SK-N-SH treated with all-trans-retinoic acid at 6 μM for 48 hours (cell line): ENCODE measurements around the gene KCNMA1.

Source experiments
- ATAC-seq: fragments of 200-7000 bp; cut with Tn5 transposase; 3 replicates; pipeline ENCODE4 v1.9.1; 2020; ENCODE audit warnings: mild to moderate bottlenecking, moderate library complexity
- ARNTL ChIP-seq: fragments of 450-650 bp; formaldehyde crosslinking; IDR thresholded peaks from 2 replicates; pipeline ENCODE4 v1.5.0; 2020; ENCODE audit warnings: low read depth, mild to moderate bottlenecking, moderate library complexity, borderline replicate concordance
- BACH2 ChIP-seq: fragments of 250-450 bp; sonication (Bioruptor Pico); IDR thresholded peaks from 2 replicates; pipeline ENCODE4 v1.9.0; 2021; ENCODE audit warnings: mild to moderate bottlenecking, borderline replicate concordance
- CREB5 ChIP-seq: fragments of 250-450 bp; sonication (Bioruptor Pico); IDR thresholded peaks from 2 replicates; pipeline ENCODE4 v1.5.1; 2020; ENCODE audit warnings: low read depth, mild to moderate bottlenecking, moderate library complexity
- CSDC2 ChIP-seq: fragments of 250-450 bp; sonication (Bioruptor Pico); IDR thresholded peaks from 2 replicates; pipeline ENCODE4 v1.5.0; 2020; ENCODE audit warnings: mild to moderate bottlenecking, moderate library complexity
- ESRRG ChIP-seq: fragments of 250-450 bp; sonication (Bioruptor Pico); IDR thresholded peaks from 2 replicates; pipeline ENCODE4 v1.6.1; 2021; ENCODE audit warnings: mild to moderate bottlenecking
- GLIS3 ChIP-seq: fragments of 250-450 bp; sonication (Bioruptor Pico); IDR thresholded peaks from 2 replicates; pipeline ENCODE4 v1.5.0; 2020; ENCODE audit warnings: mild to moderate bottlenecking, moderate library complexity
- ISL1 ChIP-seq: fragments of 250-450 bp; sonication (Bioruptor Pico); IDR thresholded peaks from 2 replicates; pipeline ENCODE4 v2.1.2; 2022; ENCODE audit warnings: mild to moderate bottlenecking, moderate library complexity
- OSR1 ChIP-seq: fragments of 250-450 bp; sonication (Bioruptor Pico); IDR thresholded peaks from 2 replicates; pipeline ENCODE4 v1.8.0; 2022; ENCODE audit warnings: moderate library complexity, mild to moderate bottlenecking, inconsistent platforms
- PATZ1 ChIP-seq: fragments of 250-450 bp; sonication (Bioruptor Pico); IDR thresholded peaks from 2 replicates; pipeline ENCODE4 v1.8.0; 2020; ENCODE audit warnings: mild to moderate bottlenecking, moderate library complexity, borderline replicate concordance
- PPARA ChIP-seq: fragments of 250-450 bp; sonication (Bioruptor Pico); IDR thresholded peaks from 2 replicates; pipeline ENCODE4 v1.5.0; 2020; ENCODE audit warnings: mild to moderate bottlenecking, borderline replicate concordance
- SNAI2 ChIP-seq: fragments of 250-450 bp; sonication (Bioruptor Pico); IDR thresholded peaks from 2 replicates; pipeline ENCODE4 v1.5.0; 2020; ENCODE audit warnings: mild to moderate bottlenecking, moderate library complexity
- TCF4 ChIP-seq: fragments of 250-450 bp; sonication (Bioruptor Pico); IDR thresholded peaks from 2 replicates; pipeline ENCODE4 v1.8.0; 2021; ENCODE audit warnings: mild to moderate bottlenecking, moderate library complexity, borderline replicate concordance
- TOX ChIP-seq: fragments of 250-450 bp; sonication (Bioruptor Pico); IDR thresholded peaks from 2 replicates; pipeline ENCODE4 v1.8.0; 2021; ENCODE audit warnings: mild to moderate bottlenecking, moderate library complexity, borderline replicate concordance
- ZC3H10 ChIP-seq: fragments of 250-450 bp; sonication (Bioruptor Pico); IDR thresholded peaks from 2 replicates; pipeline ENCODE4 v1.5.1; 2021; ENCODE audit warnings: mild to moderate bottlenecking, moderate library complexity
- ZFP3 ChIP-seq: fragments of 250-450 bp; sonication (Bioruptor Pico); IDR thresholded peaks from 2 replicates; pipeline ENCODE4 v1.5.0; 2020; ENCODE audit warnings: mild to moderate bottlenecking, moderate library complexity
- ZFP30 ChIP-seq: fragments of 450-650 bp; formaldehyde crosslinking; IDR thresholded peaks from 2 replicates; pipeline ENCODE4 v1.5.0; 2022; ENCODE audit warnings: mild to moderate bottlenecking, moderate library complexity
- ZNF565 ChIP-seq: fragments of 450-650 bp; formaldehyde crosslinking; conservative IDR thresholded peaks from 2 replicates; pipeline ENCODE4 v1.5.0; 2020; ENCODE audit warnings: low read depth, mild to moderate bottlenecking, moderate library complexity
- ZNF70 ChIP-seq: fragments of 450-650 bp; formaldehyde crosslinking; IDR thresholded peaks from 2 replicates; pipeline ENCODE4 v1.5.0; 2020; ENCODE audit warnings: mild to moderate bottlenecking, moderate library complexity
- ZNF8 ChIP-seq: fragments of 450-650 bp; formaldehyde crosslinking; IDR thresholded peaks from 2 replicates; pipeline ENCODE4 v1.5.0; 2020; ENCODE audit warnings: mild to moderate bottlenecking, moderate library complexity
- TF ChIP-seq, protein P1 (sequence below): fragments of 250-450 bp; sonication (Bioruptor Pico); IDR thresholded peaks from 2 replicates; pipeline ENCODE4 v1.5.1; 2021; ENCODE audit warnings: mild to moderate bottlenecking, moderate library complexity
- TF ChIP-seq, protein P2 (sequence below): fragments of 250-450 bp; sonication (Bioruptor Pico); IDR thresholded peaks from 2 replicates; pipeline ENCODE4 v1.5.0; 2020; ENCODE audit warnings: mild to moderate bottlenecking, moderate library complexity
- TF ChIP-seq, protein P3 (sequence below): fragments of 250-450 bp; sonication (Bioruptor Pico); IDR thresholded peaks from 2 replicates; pipeline ENCODE4 v1.8.0; 2021; ENCODE audit warnings: low read depth, mild to moderate bottlenecking, moderate library complexity, borderline replicate concordance

KCNMA1 gene

DNA sequence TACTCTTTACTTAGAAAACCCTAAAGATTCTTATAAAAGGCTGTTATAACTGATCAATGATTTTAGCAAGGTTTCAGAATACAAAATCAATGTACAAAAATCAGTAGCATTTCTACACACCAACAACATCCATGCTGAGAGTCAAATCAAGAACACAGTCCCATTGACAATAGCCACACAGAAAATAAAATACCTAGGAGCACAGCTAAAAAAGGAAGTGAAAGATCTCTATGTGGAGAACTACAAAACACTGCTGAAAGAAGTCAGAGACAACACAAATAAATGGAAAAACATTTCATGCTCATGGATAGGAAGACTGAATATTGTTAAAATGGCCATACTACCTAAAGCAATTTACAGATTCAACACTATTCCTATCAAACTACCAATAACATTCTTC lies 427.0 kb downstream of the KCNMA1 start:
- ATAC-seq = no peak
- TF ChIP-seq TCF4 (CRISPR knock-in tag) (no peak), ZNF8 (CRISPR knock-in tag) (no peak), ZNF565 (no peak), SNAI2 (no peak), OSR1 (CRISPR knock-in tag) (no peak), CSDC2 (CRISPR knock-in tag) (no peak), ZFP3 (CRISPR knock-in tag) (no peak), TOX (CRISPR knock-in tag) (no peak), PATZ1 (CRISPR knock-in tag) (no peak), PPARA (CRISPR knock-in tag) (no peak), ZNF70 (no peak), GLIS3 (CRISPR knock-in tag) (no peak), ISL1 (no peak), ARNTL (no peak), CREB5 (CRISPR knock-in tag) (no peak)
- TF ChIP-seq, protein P1, sequence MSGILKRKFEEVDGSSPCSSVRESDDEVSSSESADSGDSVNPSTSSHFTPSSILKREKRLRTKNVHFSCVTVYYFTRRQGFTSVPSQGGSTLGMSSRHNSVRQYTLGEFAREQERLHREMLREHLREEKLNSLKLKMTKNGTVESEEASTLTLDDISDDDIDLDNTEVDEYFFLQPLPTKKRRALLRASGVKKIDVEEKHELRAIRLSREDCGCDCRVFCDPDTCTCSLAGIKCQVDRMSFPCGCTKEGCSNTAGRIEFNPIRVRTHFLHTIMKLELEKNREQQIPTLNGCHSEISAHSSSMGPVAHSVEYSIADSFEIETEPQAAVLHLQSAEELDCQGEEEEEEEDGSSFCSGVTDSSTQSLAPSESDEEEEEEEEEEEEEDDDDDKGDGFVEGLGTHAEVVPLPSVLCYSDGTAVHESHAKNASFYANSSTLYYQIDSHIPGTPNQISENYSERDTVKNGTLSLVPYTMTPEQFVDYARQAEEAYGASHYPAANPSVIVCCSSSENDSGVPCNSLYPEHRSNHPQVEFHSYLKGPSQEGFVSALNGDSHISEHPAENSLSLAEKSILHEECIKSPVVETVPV (CRISPR knock-in tag) = no peak

DNA sequence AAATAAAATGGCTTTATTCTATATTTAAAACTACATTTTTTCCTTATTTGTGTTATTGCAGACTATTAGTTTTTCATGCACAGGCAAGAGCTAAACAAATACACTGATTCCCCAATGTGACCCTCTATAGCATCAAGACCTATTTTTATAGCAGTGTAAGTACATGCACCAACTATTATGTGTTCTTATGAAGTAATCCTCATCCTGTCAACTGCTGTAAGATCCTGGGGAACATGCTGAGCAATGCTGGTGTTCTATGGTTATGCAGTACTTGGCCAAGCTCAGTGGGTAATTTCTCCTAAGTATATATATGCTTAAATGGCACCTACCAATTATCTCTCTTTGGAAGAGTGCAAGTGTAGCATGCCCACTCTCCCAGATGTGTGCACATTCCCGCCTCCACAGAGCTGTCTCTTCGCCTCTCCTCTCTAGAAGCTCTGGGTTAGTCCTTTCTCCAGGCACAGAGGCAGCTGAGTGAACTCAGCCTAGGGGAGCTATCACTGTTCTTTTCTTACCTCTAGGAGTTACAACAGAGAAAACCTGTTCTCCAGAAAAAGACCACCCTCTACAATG lies 428.8 kb downstream of the KCNMA1 start:
- no peak for TF ChIP-seq ZNF8 (CRISPR knock-in tag)
- no peak for TF ChIP-seq CSDC2 (CRISPR knock-in tag)
- no peak for TF ChIP-seq CREB5 (CRISPR knock-in tag)
- ATAC-seq = no peak

DNA sequence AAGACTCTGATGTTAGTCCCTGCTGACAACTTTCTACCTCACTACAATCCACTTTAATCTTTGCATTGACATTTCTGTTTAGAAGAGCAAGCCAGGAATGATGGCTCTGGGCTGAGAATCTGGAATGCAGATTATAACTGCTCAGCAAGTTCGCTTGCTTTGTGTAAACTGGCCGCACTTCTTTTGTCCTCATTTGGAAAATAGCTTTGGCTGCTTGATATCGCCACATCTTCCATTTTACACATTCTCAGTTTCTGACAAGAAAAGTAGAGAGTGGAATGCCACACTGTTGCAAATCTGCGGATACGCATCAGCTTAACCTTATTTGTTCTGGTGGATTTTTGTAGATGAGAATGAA lies 429.8 kb downstream of the KCNMA1 start:
- ATAC-seq = no peak
- TF ChIP-seq ISL1 (no peak), ESRRG (no peak), ARNTL (no peak), ZNF565 (no peak), BACH2 (CRISPR knock-in tag) (no peak), ZNF8 (CRISPR knock-in tag) (no peak), ZNF70 (no peak), ZFP30 (CRISPR knock-in tag) (no peak), ZC3H10 (CRISPR knock-in tag) (no peak), OSR1 (CRISPR knock-in tag) (no peak)
- TF ChIP-seq, protein P1 (CRISPR knock-in tag) = no peak
- TF ChIP-seq, protein P2, sequence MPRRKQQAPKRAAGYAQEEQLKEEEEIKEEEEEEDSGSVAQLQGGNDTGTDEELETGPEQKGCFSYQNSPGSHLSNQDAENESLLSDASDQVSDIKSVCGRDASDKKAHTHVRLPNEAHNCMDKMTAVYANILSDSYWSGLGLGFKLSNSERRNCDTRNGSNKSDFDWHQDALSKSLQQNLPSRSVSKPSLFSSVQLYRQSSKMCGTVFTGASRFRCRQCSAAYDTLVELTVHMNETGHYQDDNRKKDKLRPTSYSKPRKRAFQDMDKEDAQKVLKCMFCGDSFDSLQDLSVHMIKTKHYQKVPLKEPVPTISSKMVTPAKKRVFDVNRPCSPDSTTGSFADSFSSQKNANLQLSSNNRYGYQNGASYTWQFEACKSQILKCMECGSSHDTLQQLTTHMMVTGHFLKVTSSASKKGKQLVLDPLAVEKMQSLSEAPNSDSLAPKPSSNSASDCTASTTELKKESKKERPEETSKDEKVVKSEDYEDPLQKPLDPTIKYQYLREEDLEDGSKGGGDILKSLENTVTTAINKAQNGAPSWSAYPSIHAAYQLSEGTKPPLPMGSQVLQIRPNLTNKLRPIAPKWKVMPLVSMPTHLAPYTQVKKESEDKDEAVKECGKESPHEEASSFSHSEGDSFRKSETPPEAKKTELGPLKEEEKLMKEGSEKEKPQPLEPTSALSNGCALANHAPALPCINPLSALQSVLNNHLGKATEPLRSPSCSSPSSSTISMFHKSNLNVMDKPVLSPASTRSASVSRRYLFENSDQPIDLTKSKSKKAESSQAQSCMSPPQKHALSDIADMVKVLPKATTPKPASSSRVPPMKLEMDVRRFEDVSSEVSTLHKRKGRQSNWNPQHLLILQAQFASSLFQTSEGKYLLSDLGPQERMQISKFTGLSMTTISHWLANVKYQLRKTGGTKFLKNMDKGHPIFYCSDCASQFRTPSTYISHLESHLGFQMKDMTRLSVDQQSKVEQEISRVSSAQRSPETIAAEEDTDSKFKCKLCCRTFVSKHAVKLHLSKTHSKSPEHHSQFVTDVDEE (CRISPR knock-in tag) = no peak
- TF ChIP-seq, protein P3, sequence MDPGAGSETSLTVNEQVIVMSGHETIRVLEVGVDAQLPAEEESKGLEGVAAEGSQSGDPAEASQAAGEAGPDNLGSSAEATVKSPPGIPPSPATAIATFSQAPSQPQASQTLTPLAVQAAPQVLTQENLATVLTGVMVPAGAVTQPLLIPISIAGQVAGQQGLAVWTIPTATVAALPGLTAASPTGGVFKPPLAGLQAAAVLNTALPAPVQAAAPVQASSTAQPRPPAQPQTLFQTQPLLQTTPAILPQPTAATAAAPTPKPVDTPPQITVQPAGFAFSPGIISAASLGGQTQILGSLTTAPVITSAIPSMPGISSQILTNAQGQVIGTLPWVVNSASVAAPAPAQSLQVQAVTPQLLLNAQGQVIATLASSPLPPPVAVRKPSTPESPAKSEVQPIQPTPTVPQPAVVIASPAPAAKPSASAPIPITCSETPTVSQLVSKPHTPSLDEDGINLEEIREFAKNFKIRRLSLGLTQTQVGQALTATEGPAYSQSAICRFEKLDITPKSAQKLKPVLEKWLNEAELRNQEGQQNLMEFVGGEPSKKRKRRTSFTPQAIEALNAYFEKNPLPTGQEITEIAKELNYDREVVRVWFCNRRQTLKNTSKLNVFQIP = no peak
